Stimulated activated CD8-positive, alpha-beta memory T cell treated with anti-CD3 and anti-CD28 coated beads, Interleukin-2, amount 100 ng/mL, for 1 hour (primary cell): ENCODE data around the gene DMGDH.

Source experiments
- DNase-seq, 2 donors: peaks; one replicate each; pipeline ENCODE4 v3.0.0-alpha.2; 2020; ENCODE audit warnings: low read depth in 2 of 2

Gene DMGDH

DNA sequence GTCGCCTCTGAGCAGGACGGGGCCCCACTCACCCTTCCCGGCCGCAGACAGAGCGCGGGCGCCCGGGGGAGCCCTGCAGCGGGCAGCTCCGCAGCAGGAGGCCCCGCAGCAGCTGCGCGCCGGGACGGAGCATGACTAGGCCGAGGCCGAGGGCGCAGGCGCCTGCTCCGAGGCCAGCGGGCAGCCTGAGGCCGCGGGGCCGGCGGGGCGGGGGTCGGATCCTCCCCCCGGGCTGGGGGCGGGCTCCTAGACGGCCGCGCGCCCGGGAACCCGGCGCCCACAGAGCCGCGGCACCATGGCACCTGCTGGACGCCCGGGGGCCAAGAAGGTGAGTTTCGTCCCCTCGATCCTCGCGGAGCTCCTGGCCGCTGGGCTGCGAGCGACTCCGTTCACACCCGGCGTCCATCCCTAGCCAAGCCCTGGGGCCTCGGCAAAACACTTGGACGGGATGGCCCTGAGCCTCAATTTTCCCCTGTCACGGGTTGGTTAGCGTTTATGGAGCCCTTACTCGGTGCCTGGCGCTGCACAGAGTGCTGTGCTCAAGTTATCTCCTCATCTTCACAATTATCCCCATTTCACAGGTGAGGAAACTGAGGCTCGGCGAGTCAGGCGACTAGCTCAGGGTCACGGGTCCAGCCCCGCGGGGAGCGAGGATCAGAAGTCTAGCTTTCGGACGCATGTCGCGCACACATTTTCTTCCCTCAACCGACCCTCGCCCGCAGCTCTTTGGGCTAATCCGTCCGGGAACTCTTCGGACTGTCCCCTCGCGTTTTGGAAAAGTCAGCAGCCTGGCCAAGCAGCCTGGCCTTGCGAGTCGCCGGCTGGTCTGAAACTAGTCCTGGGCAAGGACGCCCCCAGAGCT is at the start of gene DMGDH, which contains the start of gene BHMT2:
Gene DMGDH, minus strand, starts transcription at position 187 of the 862 bp plus-strand sequence. Its CDS starts 54 bp downstream, at position 133.
Gene BHMT2, plus strand, starts transcription at position 280 of the 862 bp plus-strand sequence. Its CDS starts 16 bp downstream, at position 296.
- DNase-seq: no peak

DNA sequence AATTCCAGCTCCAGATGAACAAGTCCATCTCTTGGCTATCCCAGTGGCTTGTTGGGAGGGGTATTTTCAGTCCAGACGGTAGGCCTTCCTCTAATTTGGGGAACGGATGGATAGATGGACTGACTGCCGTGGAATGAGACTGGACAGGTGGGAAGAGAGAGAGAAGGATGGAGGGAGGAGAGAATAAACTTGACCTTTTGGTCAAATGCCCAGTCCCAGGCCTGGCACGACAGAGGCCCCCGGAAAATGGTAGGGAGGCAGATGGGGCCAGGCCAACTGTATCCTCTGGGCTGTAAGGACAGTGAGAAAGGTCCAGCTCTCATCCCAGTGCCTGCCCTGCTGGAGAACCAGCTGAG is 43.2 kb upstream of the DMGDH start:
- DNase-seq: no peak

DNA sequence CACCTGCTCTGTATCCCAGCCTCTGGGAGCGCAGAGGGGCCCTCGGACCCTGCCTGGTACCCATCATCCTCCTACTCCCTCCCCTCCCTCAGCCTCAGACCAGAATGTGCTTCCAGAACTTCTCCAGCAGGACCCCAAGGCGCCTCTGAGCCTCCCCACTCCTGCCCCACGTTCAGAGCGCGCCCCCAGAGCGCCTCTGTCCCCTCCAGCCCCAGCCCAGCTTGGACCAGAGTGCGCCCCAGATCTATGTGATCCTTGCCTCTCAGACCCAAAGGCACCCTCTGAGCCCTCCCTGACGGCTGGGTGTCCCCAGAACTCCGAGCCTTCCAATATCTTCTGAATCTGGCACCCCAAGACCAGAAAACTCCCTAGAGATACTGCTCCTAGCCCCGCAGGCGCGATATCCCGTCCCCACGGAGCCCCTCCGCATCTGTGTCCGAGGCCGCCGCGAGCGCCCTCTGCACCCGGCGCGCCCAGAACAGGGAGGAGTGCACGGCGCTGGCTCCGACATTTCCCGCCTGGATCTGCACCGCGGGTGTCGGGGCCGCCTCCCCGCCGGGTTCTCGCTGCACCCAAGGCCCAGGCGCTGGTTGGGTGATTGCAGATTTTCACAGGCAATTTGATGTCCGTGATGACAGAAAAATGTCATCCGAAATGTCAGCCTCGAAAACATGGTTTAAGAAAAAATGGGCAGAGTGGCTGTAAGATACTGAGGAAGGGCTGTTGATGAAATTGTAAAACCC is 42.7 kb upstream of the DMGDH start:
- DNase-seq: no peak

GRCh38 chr5:79111387-79111959 is 42.0 kb upstream of the DMGDH start, which contains the start of gene BHMT:
TSS of gene BHMT (plus strand) at chr5:79111809. CDS start at chr5:79111886, 77 bp downstream.
- DNase-seq: no peak

- no peak for DNase-seq
Observed at GRCh38 chr5:79109527-79110492, 40.3 kb upstream of the DMGDH start.

GRCh38 chr5:79108792-79109191 is 39.3 kb upstream of the DMGDH start:
- no peak for DNase-seq

GRCh38 chr5:79108086-79108485 is 38.6 kb upstream of the DMGDH start:
- DNase-seq: no peak

GRCh38 chr5:79107020-79107796 is 37.7 kb upstream of the DMGDH start:
- DNase-seq: no peak

DNA sequence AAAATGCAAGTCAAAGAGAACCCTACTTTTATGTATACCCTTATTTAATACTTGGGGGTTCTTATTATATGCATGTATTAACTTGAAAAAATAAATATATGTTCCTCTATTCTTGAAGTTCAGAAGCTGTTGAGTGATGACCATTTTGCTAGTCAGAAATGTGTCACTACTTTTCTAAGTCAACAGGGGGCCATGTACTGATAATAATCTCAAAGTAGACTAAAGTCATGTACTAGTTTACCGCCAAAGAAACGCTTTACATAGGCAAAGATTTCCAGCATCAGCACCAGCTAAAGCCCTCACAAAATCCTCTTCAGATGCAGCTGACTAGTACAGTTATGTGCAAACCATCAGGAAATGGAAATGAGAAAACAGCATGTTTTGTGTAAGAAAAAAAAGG is 36.4 kb upstream of the DMGDH start:
- DNase-seq: no peak

DNA sequence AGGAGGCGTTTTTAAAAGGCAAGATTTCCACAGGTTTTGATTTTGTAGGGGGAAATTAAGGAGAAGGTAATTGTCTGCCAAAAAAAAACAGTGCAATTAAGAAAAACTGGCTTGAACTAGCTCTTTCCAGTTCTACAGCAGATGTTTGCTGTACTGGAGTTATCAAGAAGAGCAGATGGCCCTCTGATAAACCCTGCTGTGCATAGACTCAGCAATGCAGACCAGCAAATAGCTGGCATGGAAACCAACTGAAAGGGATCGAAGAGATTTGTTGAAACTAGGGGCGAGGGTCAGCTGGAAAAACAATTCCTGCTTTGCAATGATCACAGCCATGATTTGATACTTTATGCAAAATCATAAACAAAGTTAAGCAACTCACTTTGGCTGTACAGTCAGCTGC is 24.3 kb upstream of the DMGDH start:
- DNase-seq: no peak

DNA sequence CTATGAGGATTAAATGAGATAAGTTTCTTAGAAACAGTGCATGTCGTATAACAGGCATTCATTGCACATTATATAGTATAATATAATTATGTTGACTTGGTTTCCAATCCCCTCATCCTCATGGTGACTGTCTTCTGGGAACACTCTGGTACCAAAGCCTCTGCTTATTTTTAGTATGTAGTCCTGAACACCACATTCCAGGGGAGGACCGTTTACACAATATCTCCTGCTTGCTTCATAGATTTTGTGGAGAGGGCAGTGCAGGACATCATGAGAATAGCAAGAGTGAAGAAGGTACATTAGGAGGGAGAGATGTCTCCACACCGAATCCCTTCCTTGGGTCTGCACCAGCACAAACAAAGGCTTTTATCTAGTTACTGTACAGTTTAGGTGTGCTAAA is 21.6 kb upstream of the DMGDH start:
- no peak for DNase-seq

DNA sequence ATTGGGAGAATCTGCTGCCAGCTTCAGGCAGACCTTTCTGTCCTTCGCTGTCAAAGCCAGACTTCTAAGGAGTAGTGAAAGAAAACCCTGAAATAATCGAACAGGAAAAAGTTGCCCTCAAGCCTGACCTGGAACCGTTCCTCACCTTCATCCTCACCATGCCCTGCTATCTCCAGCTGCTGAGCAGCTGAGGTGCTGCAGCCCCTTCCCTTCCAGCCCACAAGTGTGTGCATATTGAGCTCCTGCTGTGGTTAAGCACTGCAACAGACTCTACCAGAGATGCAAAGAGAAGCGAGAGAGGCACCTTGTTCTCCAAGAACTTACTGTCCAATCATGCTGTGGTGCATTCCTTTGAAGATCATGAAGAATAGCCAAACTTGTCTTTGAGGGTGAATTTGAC is 19.0 kb upstream of the DMGDH start:
- DNase-seq: no peak

DNA sequence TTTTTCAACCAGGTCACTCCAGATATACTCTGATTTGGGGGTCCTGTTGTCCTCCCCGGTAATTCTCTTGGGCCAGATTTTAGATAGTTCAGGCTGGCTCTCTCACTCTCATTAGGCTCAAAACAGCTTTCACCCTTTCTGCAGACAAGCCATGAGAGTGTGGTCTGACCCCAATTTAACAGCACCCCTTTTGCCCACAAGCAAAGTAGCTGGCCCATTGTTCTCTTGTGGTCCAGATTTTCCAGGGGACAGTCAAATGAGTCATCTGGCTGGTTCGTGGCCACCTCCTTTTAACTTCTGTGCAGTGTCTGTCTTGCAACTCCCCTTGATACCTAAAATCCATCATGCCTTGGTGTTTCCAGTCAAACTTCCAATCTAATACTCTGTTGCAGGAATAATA is 16.6 kb upstream of the DMGDH start:
- no peak for DNase-seq

DNA sequence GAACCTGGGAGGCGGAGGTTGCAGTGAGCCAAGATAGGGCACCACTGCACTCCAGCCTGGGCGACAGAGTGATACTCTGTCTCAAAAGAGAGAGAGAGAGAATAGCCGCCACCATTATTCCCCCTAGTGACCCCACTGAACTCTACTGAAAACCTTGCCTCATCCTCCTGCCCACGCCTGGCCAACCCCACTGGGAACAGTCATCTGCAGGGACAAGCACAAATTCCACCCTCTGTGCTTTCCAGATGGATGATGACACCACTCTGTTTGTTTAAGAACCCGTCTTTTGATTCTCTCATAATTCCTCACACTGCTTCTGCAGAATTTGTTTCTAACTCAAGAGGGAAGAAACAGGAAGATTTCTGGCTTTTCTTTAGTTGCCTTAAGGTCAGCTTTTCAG is 12.3 kb upstream of the DMGDH start:
- no peak for DNase-seq

- DNase-seq: no peak
Observed at GRCh38 chr5:79080804-79081203, 11.3 kb upstream of the DMGDH start.

GRCh38 chr5:79077680-79078365 is 8.3 kb upstream of the DMGDH start:
- DNase-seq: no peak

- DNase-seq: no peak
Observed at GRCh38 chr5:79076819-79077218, 7.3 kb upstream of the DMGDH start.

DNA sequence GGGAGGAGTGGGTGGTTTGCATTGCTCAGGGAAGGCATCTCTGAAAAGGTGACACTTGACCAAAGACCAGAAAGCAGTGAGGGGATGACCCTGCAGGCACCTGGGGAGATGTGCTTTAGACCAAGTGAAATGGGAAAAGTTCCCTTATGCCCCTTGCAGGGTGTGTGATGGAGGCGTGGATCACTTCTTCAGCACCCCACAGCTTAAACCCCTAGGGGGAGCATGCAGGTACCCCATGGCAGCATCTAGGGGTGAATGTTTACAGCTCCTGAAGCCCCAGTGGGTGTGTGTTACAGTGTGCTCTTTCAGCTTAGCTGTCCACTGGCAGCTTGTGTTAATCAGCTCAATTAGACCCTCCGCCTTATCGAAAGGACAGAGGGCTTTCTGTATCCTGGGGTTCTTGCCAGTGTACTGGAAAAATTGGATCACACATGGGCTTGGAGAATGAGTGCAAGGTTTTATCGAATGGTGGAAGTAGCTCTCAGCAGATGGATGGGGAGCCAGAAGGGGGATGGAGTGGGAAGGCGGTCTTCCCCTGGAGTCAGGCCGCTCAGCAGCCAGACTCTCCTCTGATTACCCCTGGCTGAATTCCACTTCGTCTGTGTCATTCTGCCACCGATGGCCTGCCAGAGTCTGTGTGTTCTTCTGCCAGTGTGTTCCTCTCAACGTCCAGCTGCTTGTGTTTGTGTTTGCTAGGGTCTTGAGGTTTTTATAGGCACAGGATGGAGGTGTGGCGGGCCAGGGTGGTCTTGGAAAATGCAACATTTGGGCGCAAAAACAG is 6.4 kb upstream of the DMGDH start:
- DNase-seq: no peak

- DNase-seq: no peak
Observed at GRCh38 chr5:79074641-79075040, 5.2 kb upstream of the DMGDH start.
